Cardiac muscle cell (in vitro differentiated cells and primary cell): ENCODE results near the gene MBP. TPM values are rescaled to one million over a fixed set of nuclear protein-coding genes. Genes with fewer than 3 reads are reported as not detected.

Source experiments
- DNase-seq, 2 donors: peaks; one replicate each; pipeline versions ENCODE4 v3.0.0 to v3.0.0-alpha.2; 2010 to 2017; ENCODE audit warnings: low read depth in 1 of 2, low spot score in 1 of 2
- H3K27ac ChIP-seq: fragments of 200-600 bp; sonication (generic); 2 replicates; pipeline ENCODE4 v1.5.1; 2016
- H3K27me3 ChIP-seq: fragments of 200-600 bp; sonication (generic); 2 replicates; pipeline ENCODE4 v1.6.0; 2016; ENCODE audit warnings: control low read depth
- H3K36me3 ChIP-seq: fragments of 200-600 bp; sonication (generic); 2 replicates; pipeline ENCODE4 v1.5.1; 2016; ENCODE audit warnings: control low read depth
- H3K4me1 ChIP-seq: fragments of 200-600 bp; sonication (generic); 2 replicates; pipeline ENCODE4 v1.8.1; 2017; ENCODE audit warnings: low read depth, mild to moderate bottlenecking, mixed run types
- H3K4me3 ChIP-seq: fragments of 200-600 bp; sonication (generic); 2 replicates; pipeline ENCODE4 v1.5.1; 2016; ENCODE audit warnings: mild to moderate bottlenecking
- H3K9me3 ChIP-seq: fragments of 200-600 bp; sonication (generic); 2 replicates; pipeline ENCODE4 v1.5.1; 2017; ENCODE audit warnings: low read depth, mild to moderate bottlenecking, control low read depth
- polyA plus RNA-seq: library from polyadenylated mRNA; unstranded; fragments of >200 nt; fragmentation: Nextera tagmentation; extraction: Ambion mirVana; gene quantifications from 2 replicates; pipeline ENCODE4 v1.2.1, GENCODE V29; 2016
- total RNA-seq: library from RNA; depleted of rRNA; stranded (reverse); fragments of >200 nt; gene quantifications from 2 replicates; pipeline ENCODE4 v1.2.3, GENCODE V29; 2016
- TF ChIP-seq, protein P1 (sequence below): IDR thresholded peaks from 2 replicates; pipeline ENCODE4 v1.5.1; 2012; ENCODE audit warnings: low read depth, mild to moderate bottlenecking, low read length

The MBP gene
- total and polyA plus RNA-seq, 2 experiments from 2014 or later: 0.32 to 0.42 TPM

DNA sequence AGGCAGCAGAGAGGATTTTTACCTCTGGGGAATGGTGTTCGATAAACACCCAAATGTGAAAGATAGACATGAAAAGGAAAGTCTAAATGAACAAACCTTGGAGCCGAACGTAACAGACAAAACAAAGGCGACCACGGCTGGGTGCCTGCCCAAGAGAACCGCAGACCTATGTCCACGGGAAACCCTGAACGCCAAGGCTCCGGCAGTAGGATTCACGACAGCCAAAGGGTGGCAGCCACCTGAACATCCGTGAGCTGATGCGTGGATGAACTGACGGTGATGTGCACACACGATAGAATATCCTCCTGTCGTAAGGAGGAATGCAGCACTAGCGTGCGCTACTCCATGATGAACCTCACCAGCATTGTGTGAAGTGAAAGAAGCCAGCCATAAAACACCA lies 85.6 kb downstream of the MBP start:
- Histone ChIP-seq H3K36me3 (no peaks in the 10 kb centered on the region), H3K27me3 (no peaks in the 10 kb centered on the region), H3K4me3 (no peak overlapping the region), H3K27ac (no peak overlapping the region), H3K4me1 (no peaks in the 10 kb centered on the region), H3K9me3 (no peaks in the 10 kb centered on the region)
- TF ChIP-seq, protein P1, sequence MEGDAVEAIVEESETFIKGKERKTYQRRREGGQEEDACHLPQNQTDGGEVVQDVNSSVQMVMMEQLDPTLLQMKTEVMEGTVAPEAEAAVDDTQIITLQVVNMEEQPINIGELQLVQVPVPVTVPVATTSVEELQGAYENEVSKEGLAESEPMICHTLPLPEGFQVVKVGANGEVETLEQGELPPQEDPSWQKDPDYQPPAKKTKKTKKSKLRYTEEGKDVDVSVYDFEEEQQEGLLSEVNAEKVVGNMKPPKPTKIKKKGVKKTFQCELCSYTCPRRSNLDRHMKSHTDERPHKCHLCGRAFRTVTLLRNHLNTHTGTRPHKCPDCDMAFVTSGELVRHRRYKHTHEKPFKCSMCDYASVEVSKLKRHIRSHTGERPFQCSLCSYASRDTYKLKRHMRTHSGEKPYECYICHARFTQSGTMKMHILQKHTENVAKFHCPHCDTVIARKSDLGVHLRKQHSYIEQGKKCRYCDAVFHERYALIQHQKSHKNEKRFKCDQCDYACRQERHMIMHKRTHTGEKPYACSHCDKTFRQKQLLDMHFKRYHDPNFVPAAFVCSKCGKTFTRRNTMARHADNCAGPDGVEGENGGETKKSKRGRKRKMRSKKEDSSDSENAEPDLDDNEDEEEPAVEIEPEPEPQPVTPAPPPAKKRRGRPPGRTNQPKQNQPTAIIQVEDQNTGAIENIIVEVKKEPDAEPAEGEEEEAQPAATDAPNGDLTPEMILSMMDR: no peak
- no peak for DNase-seq

DNA sequence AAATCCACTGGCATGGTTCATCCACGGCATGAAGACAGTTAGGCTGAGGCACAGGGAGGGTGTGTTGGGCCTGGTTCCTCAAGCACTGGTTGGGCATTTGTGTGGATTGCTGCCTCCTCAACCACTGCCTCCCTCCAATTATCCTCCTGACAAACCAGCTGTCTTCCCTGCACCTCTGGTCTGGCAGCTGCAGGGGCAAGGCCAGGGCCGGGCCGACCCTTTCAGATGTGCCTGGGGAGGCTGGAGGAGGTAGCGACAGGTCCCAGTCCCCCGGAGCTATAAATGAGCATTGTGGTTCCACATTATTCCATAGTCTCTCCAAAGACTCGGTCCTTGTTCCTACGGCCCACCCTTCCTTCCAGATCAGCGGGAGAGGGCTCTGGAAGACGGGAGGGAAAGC lies 86.2 kb downstream of the MBP start:
- H3K27ac ChIP-seq: no peak overlapping the region
- DNase-seq: no peak
- H3K36me3 ChIP-seq: no peaks in the 10 kb centered on the region
- H3K9me3 ChIP-seq: no peaks in the 10 kb centered on the region
- no peaks in the 10 kb centered on the region for H3K27me3 ChIP-seq
- H3K4me1 ChIP-seq: no peaks in the 10 kb centered on the region
- TF ChIP-seq, protein P1: no peak
- H3K4me3 ChIP-seq: no peak overlapping the region

DNA sequence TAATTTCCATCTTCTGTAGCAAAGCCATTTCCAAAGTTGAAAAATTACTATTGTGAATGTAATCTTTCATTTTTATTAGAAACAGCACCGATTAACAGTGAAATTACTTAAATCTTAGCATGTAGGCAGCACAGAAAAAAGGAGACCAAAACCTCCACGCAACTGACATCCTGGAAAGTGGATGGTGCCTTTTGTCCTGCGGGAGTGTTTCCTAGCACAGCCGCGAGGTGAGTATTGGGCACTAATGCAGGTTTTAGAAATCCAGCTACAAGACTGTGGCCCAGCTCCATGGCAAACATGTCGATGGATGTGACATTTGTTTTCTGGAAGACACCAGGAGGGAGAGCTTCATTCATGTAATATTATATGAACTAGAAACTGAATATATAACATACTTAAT lies 86.9 kb downstream of the MBP start:
- DNase-seq: no peak
- TF ChIP-seq, protein P1: no peak
- Histone ChIP-seq H3K9me3 (no peaks in the 10 kb centered on the region), H3K27me3 (no peaks in the 10 kb centered on the region), H3K4me1 (no peaks in the 10 kb centered on the region), H3K4me3 (no peak overlapping the region), H3K36me3 (no peaks in the 10 kb centered on the region), H3K27ac (no peak overlapping the region)

DNA sequence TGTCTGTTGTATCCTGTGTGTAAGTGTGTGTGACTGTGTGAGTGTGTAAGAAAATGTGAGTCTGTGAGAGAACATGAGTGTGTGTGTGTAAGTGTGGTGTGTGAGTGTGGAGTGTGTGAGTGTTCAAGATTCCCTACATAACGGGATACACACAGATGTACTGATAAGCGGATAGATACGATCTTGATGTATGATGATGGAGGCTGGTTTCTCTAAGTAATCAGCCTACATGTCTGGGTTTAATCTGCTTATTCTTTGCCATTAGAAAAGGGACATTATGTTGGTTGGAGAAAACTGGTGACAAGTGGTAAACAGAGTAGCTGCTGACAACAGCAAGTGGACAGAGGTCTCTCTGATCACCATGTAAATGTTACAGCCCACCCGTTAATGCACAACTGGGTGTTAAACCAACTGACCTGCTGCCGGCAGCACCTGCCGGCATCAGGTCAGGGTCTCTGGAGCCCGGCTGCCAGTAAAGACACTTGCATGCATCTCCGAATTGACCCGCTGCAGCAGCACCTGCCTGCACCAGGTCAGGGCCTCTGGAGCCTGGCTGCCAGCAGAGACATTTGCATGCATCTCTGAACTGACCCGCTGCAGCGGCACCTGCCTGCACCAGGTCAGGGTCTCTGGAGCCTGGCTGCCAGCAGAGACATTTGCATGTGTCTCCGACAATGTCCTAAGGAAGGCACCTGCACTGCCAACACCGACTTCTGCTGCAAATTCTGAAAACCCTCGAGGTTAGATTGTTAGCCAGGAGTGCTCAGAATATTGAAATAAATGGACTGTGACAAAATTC lies 87.5 kb downstream of the MBP start:
- no peak overlapping the region for H3K4me3 ChIP-seq
- H3K27ac ChIP-seq: no peak overlapping the region
- H3K9me3 ChIP-seq: no peaks in the 10 kb centered on the region
- TF ChIP-seq, protein P1: no peak
- no peak for DNase-seq
- no peaks in the 10 kb centered on the region for H3K4me1 ChIP-seq
- H3K36me3 ChIP-seq: no peaks in the 10 kb centered on the region
- no peaks in the 10 kb centered on the region for H3K27me3 ChIP-seq

DNA sequence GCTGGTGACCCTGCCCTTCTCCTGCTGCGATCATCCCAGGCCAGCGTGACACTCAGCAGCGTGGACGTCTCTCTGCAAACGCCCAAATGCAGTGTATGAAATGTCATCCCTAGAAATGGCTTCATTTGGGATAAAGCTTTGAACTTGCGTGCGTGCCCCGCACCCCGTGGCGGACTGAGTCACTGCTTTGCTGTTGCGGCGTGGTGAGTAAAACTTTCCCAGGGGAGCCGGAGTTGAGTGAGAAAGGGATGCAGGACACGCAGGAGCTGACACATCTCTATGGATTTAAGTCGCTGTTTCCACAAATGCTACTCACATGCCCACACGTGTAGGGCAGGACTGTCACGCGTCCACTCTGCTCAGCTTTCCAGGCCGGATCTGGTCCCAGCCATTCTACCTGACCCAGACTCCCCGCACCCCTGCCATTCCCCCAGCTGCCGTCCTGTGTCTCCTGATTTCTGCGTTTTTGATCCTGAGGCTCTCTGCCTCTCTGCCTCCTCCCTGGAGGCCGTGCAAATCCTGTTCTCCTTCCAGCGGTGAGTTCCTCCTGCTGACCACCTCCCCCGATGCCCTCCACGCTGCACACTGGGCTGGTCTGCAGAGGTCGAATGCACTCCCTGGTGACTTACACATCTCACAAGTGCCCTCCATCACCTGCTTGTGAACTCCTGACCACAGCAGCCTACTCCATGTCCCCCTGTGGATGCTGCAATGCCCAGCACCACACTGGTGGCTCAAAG lies 88.9 kb downstream of the MBP start:
- no peak for DNase-seq
- H3K9me3 ChIP-seq: no peaks in the 10 kb centered on the region
- no peaks in the 10 kb centered on the region for H3K36me3 ChIP-seq
- H3K4me3 ChIP-seq: no peak overlapping the region
- H3K27me3 ChIP-seq: no peaks in the 10 kb centered on the region
- TF ChIP-seq, protein P1: no peak
- no peaks in the 10 kb centered on the region for H3K4me1 ChIP-seq
- no peak overlapping the region for H3K27ac ChIP-seq
